GM23338 (cell line): ENCODE results near the gene PLCL1. TPM values are rescaled to one million over a fixed set of nuclear protein-coding genes. Genes with fewer than 3 reads are reported as not detected.

ENCODE experiments used
- ATAC-seq: fragments of 200-7000 bp; cut with Tn5 transposase; 3 replicates; pipeline ENCODE4 v1.9.1; 2020
- DNase-seq: peaks from one replicate; pipeline ENCODE4 v3.0.0-alpha.2; 2015; ENCODE audit warnings: low spot score
- H2AFZ ChIP-seq: fragments of 200-600 bp; sonication (generic); 2 replicates; pipeline ENCODE4 v1.8.0; 2016; ENCODE audit warnings: antibody characterized with exemption, mild to moderate bottlenecking, moderate library complexity
- H3F3A ChIP-seq: fragments of 200-600 bp; sonication (generic); replicated peaks from 2 replicates; pipeline ENCODE4 v1.8.0; 2017; ENCODE audit warnings: antibody characterized with exemption, mixed run types, low read depth
- H3K27ac ChIP-seq: fragments of 200-600 bp; sonication (generic); 2 replicates; pipeline ENCODE4 v1.6.1; 2016; ENCODE audit warnings: low read depth
- H3K27me3 ChIP-seq: fragments of 200-600 bp; sonication (generic); 2 replicates; pipeline ENCODE4 v1.8.0; 2016; ENCODE audit warnings: mild to moderate bottlenecking, mixed run types, moderate library complexity; ENCODE audit not compliant: insufficient read depth
- H3K36me3 ChIP-seq: fragments of 200-600 bp; sonication (generic); 2 replicates; pipeline ENCODE4 v1.8.0; 2016; ENCODE audit warnings: mild to moderate bottlenecking; ENCODE audit not compliant: insufficient read depth
- H3K4me1 ChIP-seq: fragments of 200-600 bp; sonication (generic); 2 replicates; pipeline ENCODE4 v1.8.0; 2016; ENCODE audit warnings: mild to moderate bottlenecking, moderate library complexity; ENCODE audit not compliant: insufficient read depth
- H3K4me2 ChIP-seq: fragments of 200-600 bp; sonication (generic); 2 replicates; pipeline ENCODE4 v1.7.1; 2017; ENCODE audit warnings: mixed run types
- H3K4me3 ChIP-seq: fragments of 200-600 bp; sonication (generic); 2 replicates; pipeline ENCODE4 v1.6.1; 2016; ENCODE audit warnings: mixed run types
- H3K79me2 ChIP-seq: fragments of 200-600 bp; sonication (generic); replicated peaks from 2 replicates; pipeline ENCODE4 v1.8.0; 2017; ENCODE audit warnings: mild to moderate bottlenecking; ENCODE audit not compliant: insufficient read depth
- H3K9me2 ChIP-seq: fragments of 200-600 bp; sonication (generic); 2 replicates; pipeline ENCODE4 v1.8.0; 2017; ENCODE audit not compliant: insufficient read depth
- H4K20me1 ChIP-seq: fragments of 200-600 bp; sonication (generic); replicated peaks from 2 replicates; pipeline ENCODE4 v1.8.0; 2017; ENCODE audit warnings: mild to moderate bottlenecking; ENCODE audit not compliant: insufficient read depth
- H3K27ac Mint-ChIP-seq: 2 replicates; pipeline ENCODE4 v1.8.0; 2020; ENCODE audit warnings: inconsistent platforms, mild to moderate bottlenecking, moderate library complexity, mixed read lengths
- H3K27me3 Mint-ChIP-seq: 3 replicates; pipeline ENCODE4 v1.8.0; 2022; ENCODE audit warnings: low read depth, mild to moderate bottlenecking, moderate library complexity, mixed read lengths, inconsistent platforms; ENCODE audit not compliant: insufficient read depth, poor library complexity
- H3K36me3 Mint-ChIP-seq: 3 replicates; pipeline ENCODE4 v1.8.0; 2021; ENCODE audit warnings: low read depth, mild to moderate bottlenecking, inconsistent platforms, moderate library complexity, mixed read lengths
- H3K4me1 Mint-ChIP-seq: 3 replicates; pipeline ENCODE4 v1.8.0; 2020; ENCODE audit warnings: mild to moderate bottlenecking, inconsistent platforms, mixed read lengths
- H3K4me3 Mint-ChIP-seq: 3 replicates; pipeline ENCODE4 v1.8.0; 2021; ENCODE audit warnings: moderate library complexity, mild to moderate bottlenecking, inconsistent platforms, mixed read lengths
- H3K9me3 Mint-ChIP-seq: 3 replicates; pipeline ENCODE4 v1.8.0; 2020; ENCODE audit warnings: moderate library complexity, mild to moderate bottlenecking, inconsistent platforms, mixed read lengths
- CREB1 ChIP-seq: fragments of 250-450 bp; sonication (Bioruptor Pico); IDR thresholded peaks from 2 replicates; pipeline ENCODE4 v1.5.0; 2020; ENCODE audit warnings: low read depth, mild to moderate bottlenecking, moderate library complexity
- CTCF ChIP-seq, 2 experiments: fragments of 200-600 bp in 1 of 2; sonication (generic) in 1 of 2; conservative IDR thresholded peaks; 2 replicates each; pipeline versions ENCODE4 v1.5.1 to v1.6.1; 2016 to 2017; ENCODE audit warnings: antibody characterized with exemption in 2 of 2, low read depth in 2 of 2, mild to moderate bottlenecking in 2 of 2, moderate library complexity in 1 of 2
- ETS1 ChIP-seq: IDR thresholded peaks from 2 replicates; pipeline ENCODE4 v1.6.1; 2016; ENCODE audit warnings: antibody characterized with exemption
- EZH2 ChIP-seq: fragments of 200-600 bp; sonication (generic); IDR thresholded peaks from one replicate; pipeline ENCODE4 v1.8.0; 2017; ENCODE audit warnings: antibody characterized with exemption, mild to moderate bottlenecking, low read depth; ENCODE audit not compliant: unreplicated experiment
- EZH2phosphoT487 ChIP-seq: fragments of 200-600 bp; sonication (generic); IDR thresholded peaks from one replicate; pipeline ENCODE4 v1.8.1; 2018; ENCODE audit warnings: antibody characterized with exemption; ENCODE audit not compliant: unreplicated experiment
- JUNB ChIP-seq: IDR thresholded peaks from one replicate; pipeline ENCODE4 v1.6.1; 2016; ENCODE audit warnings: antibody characterized with exemption; ENCODE audit not compliant: unreplicated experiment
- NANOG ChIP-seq: IDR thresholded peaks from 2 replicates; pipeline ENCODE4 v1.6.1; 2016; ENCODE audit warnings: antibody characterized with exemption, borderline replicate concordance
- POLR2AphosphoS5 ChIP-seq: IDR thresholded peaks from 2 replicates; pipeline ENCODE4 v1.6.1; 2016; ENCODE audit warnings: antibody characterized with exemption, low read depth
- REST ChIP-seq: IDR thresholded peaks from one replicate; pipeline ENCODE4 v1.6.1; 2018; ENCODE audit warnings: antibody characterized with exemption; ENCODE audit not compliant: unreplicated experiment
- STAT1 ChIP-seq: IDR thresholded peaks from one replicate; pipeline ENCODE4 v1.6.1; 2016; ENCODE audit warnings: antibody characterized with exemption; ENCODE audit not compliant: unreplicated experiment
- ZNF114 ChIP-seq: fragments of 250-450 bp; sonication (Bioruptor Pico); IDR thresholded peaks from 2 replicates; pipeline ENCODE4 v1.5.0; 2020; ENCODE audit warnings: mild to moderate bottlenecking, moderate library complexity
- ZNF331 ChIP-seq: fragments of 250-450 bp; sonication (Bioruptor Pico); IDR thresholded peaks from 2 replicates; pipeline ENCODE4 v1.5.0; 2020; ENCODE audit warnings: low read depth, mild to moderate bottlenecking, moderate library complexity
- ZNF462 ChIP-seq: fragments of 250-450 bp; sonication (Bioruptor Pico); IDR thresholded peaks from 2 replicates; pipeline ENCODE4 v1.5.0; 2020; ENCODE audit warnings: mild to moderate bottlenecking, moderate library complexity
- polyA plus RNA-seq: library from polyadenylated mRNA; unstranded; fragments of >200 nt; fragmentation: Nextera tagmentation; extraction: Ambion mirVana; gene quantifications from 2 replicates; pipeline ENCODE4 v1.2.1, GENCODE V29; 2016
- total RNA-seq: library from RNA; depleted of rRNA; stranded (reverse); fragments of >200 nt; shearing (Covaris generic); gene quantifications from 2 replicates; pipeline ENCODE4 v1.2.3, GENCODE V29; 2014

The PLCL1 gene
- total and polyA plus RNA-seq, 2 experiments from 2014 or later: not detected

GRCh38 chr2:197911667-197912066, 107.3 kb downstream of the PLCL1 start:
- Histone ChIP-seq H3K4me2 (no peak overlapping the region), H3K4me1 (0 out of 2 replicates have a peak, but pooled peaks cover 4% of the 10 kb centered on the region), H2AFZ (no peak overlapping the region), H3K9me2 (no peaks in the 10 kb centered on the region), H4K20me1 (no peaks in the 10 kb centered on the region), H3K27ac (no peak overlapping the region), H3K27me3 (no peaks in the 10 kb centered on the region), H3K36me3 (no peaks in the 10 kb centered on the region), H3F3A (no peaks in the 10 kb centered on the region), H3K4me3 (no peak overlapping the region), H3K79me2 (no peaks in the 10 kb centered on the region)
- Mint-ChIP-seq H3K27ac (peak overlapping the region; percentile 47; the same call in 1 of the 2 replicates), H3K4me3 (no peak overlapping the region), H3K36me3 (no peaks in the 10 kb centered on the region), H3K4me1 (peaks cover 5% of the 10 kb centered on the region; the same call in 2 of the 3 replicates), H3K9me3 (no peaks in the 10 kb centered on the region), H3K27me3 (no peaks in the 10 kb centered on the region)
- peak; percentile 43; the same call in 2 of the 3 replicates for ATAC-seq
- no peak for TF ChIP-seq STAT1
- no peak for TF ChIP-seq ZNF114
- TF ChIP-seq NANOG: no peak
- TF ChIP-seq EZH2phosphoT487: no peak
- TF ChIP-seq ETS1: no peak
- no peak for TF ChIP-seq ZNF462 (CRISPR knock-in tag)
- TF ChIP-seq JUNB: no peak
- no peak for TF ChIP-seq POLR2AphosphoS5
- TF ChIP-seq REST: no peak
- TF ChIP-seq ZNF331 (CRISPR knock-in tag): no peak
- TF ChIP-seq CTCF (conservative IDR thresholded peaks at IDR 0.05; ENCODE audit: low read depth in 2 of 2): no peak
- no peak for TF ChIP-seq CREB1 (CRISPR knock-in tag)
- no peak for TF ChIP-seq EZH2
- DNase-seq: peak; percentile 52
